Measurements from ENCODE around the gene ZNF823. TPM values are rescaled to one million over a fixed set of nuclear protein-coding genes. Genes with fewer than 3 reads are reported as not detected.
A peak's percentile ranks its signal among the peaks of the same experiment; 100 is the strongest.
"Not testable (repeated sequence)": the region's sequence is repeated elsewhere in the genome, so short reads cannot be mapped to it uniquely, and the experiment has no call there.

Gene ZNF823
- total RNA-seq, 6 experiments from 2014 or later, result 3.4 to 4.7 (median 4.1) TPM

- Mint-ChIP-seq H3K36me3 (ENCODE audit: low read depth) (peaks cover 41% of the 10 kb centered on the region), H3K4me3 (no peak overlapping the region), H3K27ac (no peak overlapping the region), H3K4me1 (ENCODE audit: low read depth) (no peaks in the 10 kb centered on the region), H3K9me3 (peaks cover 56% of the 10 kb centered on the region), H3K27me3 (ENCODE audit: insufficient read depth) (no peaks in the 10 kb centered on the region; the same call in 1 of the 2 replicates)
- no peak for DNase-seq
- TF ChIP-seq CTCF (IDR thresholded peaks at IDR 0.05), result no peak
These were observed 58.0 kb downstream of the ZNF823 start for GRCh38 chr19:11680689-11681302.

- TF ChIP-seq CTCF (IDR thresholded peaks at IDR 0.05), result no peak
- no peak for DNase-seq
- Mint-ChIP-seq H3K4me1 (ENCODE audit: low read depth) (no peaks in the 10 kb centered on the region), H3K27me3 (ENCODE audit: insufficient read depth) (no peaks in the 10 kb centered on the region; the same call in none of the 2 replicates), H3K27ac (no peak overlapping the region), H3K4me3 (no peak overlapping the region), H3K36me3 (ENCODE audit: low read depth) (peaks cover 29% of the 10 kb centered on the region), H3K9me3 (peaks cover 33% of the 10 kb centered on the region)
These were observed 60.2 kb downstream of the ZNF823 start for GRCh38 chr19:11678504-11678903.

GRCh38 chr19:11676661-11677600 lies 61.8 kb downstream of the ZNF823 start:
- DNase-seq; H3K4me3 Mint-ChIP-seq; H3K4me1 Mint-ChIP-seq (ENCODE audit: low read depth); H3K27ac Mint-ChIP-seq; H3K27me3 Mint-ChIP-seq (ENCODE audit: insufficient read depth): not testable (repeated sequence)
- Mint-ChIP-seq H3K36me3 (ENCODE audit: low read depth) (peaks cover 32% of the 10 kb centered on the region), H3K9me3 (peaks cover 31% of the 10 kb centered on the region)

GRCh38 chr19:11675569-11675968 lies 63.2 kb downstream of the ZNF823 start:
- peaks cover 25% of the 10 kb centered on the region for H3K9me3 Mint-ChIP-seq
- DNase-seq, result no peak
- H3K4me3 Mint-ChIP-seq, result no peak overlapping the region
- H3K4me1 Mint-ChIP-seq (ENCODE audit: low read depth), result no peaks in the 10 kb centered on the region
- peaks cover 22% of the 10 kb centered on the region for H3K36me3 Mint-ChIP-seq (ENCODE audit: low read depth)
- no peak overlapping the region for H3K27ac Mint-ChIP-seq
- no peak for TF ChIP-seq CTCF (IDR thresholded peaks at IDR 0.05)
- no peaks in the 10 kb centered on the region; the same call in none of the 2 replicates for H3K27me3 Mint-ChIP-seq (ENCODE audit: insufficient read depth)

GRCh38 chr19:11674067-11674492 lies 64.7 kb downstream of the ZNF823 start:
- H3K27ac Mint-ChIP-seq, result no peak overlapping the region
- no peak for DNase-seq
- H3K4me1 Mint-ChIP-seq (ENCODE audit: low read depth), result no peaks in the 10 kb centered on the region
- peaks cover 27% of the 10 kb centered on the region for H3K9me3 Mint-ChIP-seq
- no peak for TF ChIP-seq CTCF (IDR thresholded peaks at IDR 0.05)
- H3K27me3 Mint-ChIP-seq (ENCODE audit: insufficient read depth), result no peaks in the 10 kb centered on the region; the same call in none of the 2 replicates
- H3K36me3 Mint-ChIP-seq (ENCODE audit: low read depth), result peaks cover 15% of the 10 kb centered on the region
- peak overlapping the region; percentile 65; the same call in 1 of the 2 replicates for H3K4me3 Mint-ChIP-seq
